ENCODE measurements around the gene S100A2. TPM values are rescaled to one million over a fixed set of nuclear protein-coding genes. Genes with fewer than 3 reads are reported as not detected.
"Not testable (repeated sequence)": the region's sequence is repeated elsewhere in the genome, so short reads cannot be mapped to it uniquely, and the experiment has no call there.

The S100A2 gene
- total RNA-seq, 1 experiment from 2014 or later: 23.3 TPM

GRCh38 chr1:153534226-153534924 is 31.3 kb downstream of the S100A2 start:
- DNase-seq (ENCODE audit: low read depth): no peak

DNA sequence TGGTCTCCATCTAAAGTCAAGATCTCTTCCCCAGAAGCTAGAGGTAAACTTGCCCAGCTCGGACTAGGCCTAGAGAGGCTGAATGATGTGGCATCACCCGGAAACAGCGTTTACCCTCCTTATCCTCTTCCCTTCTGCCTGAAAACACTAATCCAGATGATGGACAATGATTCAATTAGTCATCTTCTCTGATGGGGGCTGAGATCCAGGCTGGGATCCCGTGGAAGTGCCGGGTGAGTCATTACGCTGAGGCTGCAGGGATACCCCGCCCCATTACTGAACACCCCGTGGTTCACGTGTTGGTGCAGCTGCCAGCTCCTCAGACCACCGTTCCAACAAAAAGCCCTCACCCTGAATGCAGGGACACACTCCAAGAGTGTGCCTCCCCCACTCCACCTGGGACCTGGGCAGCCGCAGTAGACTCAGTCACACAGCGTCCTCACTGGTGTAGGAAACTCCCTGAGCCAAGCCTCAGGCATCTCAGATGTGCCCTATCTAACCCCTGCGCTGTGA is 31.9 kb downstream of the S100A2 start:
- peak; percentile 98 for DNase-seq (ENCODE audit: low read depth)

DNA sequence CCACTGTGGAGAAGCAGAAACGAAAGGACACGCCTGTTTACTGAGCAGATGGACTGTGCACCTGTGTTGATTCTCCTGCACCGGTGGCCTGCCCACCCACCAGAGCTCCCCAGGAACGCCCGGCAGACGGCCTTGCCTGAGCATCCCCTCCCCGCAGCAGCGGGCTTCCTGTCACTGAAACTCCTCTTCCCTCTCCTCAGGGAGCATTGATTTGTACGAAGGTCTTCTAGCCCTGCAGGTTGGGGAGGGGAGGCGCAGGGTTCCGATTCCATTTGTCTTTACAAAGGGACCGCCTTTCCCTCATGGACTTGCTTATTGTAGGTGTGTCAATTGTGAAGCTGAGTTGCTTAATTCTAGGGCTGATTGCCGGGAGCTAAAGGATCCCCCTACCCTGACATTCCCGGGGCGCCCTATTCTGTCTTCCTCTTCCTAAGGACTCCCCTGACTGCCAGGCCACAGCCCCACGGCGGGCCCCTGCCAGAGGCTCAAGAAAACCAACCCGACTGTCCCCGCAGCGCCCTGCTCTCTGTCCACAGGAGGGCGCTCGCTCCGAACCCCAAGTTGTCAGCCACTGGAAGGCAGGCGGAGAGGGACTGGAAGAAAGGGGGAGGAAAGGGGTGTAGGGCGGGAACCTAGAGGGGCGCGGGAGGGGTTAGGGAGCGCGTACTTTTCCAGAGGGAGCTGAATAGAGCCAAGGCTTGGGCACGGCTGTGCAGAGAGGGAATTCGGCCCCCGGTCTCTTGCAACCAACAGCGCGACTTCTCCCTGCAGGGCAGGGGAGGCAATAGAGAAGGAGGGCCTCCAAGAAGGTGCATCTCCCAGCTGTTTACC is 32.7 kb downstream of the S100A2 start:
- DNase-seq (ENCODE audit: low read depth): peak; percentile 91

GRCh38 chr1:153532181-153532580 is 33.5 kb downstream of the S100A2 start:
- DNase-seq (ENCODE audit: low read depth): no peak

- no peak for DNase-seq (ENCODE audit: low read depth)
Measured at GRCh38 chr1:153531638-153532037, 34.0 kb downstream of the S100A2 start.

- no peak for DNase-seq (ENCODE audit: low read depth)
Measured at GRCh38 chr1:153527683-153528040, 38.0 kb downstream of the S100A2 start.

DNA sequence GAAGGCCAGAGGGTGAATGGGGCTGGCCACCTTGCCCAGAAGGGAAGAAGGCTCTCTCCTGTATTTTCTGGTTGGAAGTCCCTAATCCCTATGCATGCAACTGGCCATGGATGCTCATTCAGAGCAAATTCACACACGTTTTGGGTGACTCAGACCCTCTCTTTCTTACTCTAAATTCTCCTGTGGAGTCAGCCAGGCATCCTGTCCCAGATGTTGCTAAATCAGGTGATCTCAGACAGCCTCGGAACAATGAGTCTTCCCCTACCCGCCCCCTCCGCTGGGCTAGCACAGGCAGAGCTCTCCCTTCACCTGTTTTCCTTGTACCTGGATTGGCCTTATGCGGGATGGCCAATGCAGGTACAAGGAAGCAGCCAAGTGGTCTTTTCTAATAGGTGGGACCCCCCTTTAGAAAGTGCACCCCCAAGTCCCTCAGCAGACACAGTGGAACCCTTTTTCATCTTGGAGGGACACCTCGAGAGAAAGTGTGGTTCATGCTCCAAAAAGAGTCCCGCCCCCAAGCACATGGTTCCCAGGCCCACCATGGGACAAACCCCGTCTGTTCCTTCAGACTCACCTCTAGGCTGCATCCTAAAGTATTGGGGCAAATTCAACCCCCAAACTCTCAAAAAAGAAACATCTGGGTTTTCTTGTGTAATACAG is 38.5 kb downstream of the S100A2 start:
- DNase-seq (ENCODE audit: low read depth): no peak

GRCh38 chr1:153526132-153526543 is 39.5 kb downstream of the S100A2 start:
- DNase-seq (ENCODE audit: low read depth): no peak

DNA sequence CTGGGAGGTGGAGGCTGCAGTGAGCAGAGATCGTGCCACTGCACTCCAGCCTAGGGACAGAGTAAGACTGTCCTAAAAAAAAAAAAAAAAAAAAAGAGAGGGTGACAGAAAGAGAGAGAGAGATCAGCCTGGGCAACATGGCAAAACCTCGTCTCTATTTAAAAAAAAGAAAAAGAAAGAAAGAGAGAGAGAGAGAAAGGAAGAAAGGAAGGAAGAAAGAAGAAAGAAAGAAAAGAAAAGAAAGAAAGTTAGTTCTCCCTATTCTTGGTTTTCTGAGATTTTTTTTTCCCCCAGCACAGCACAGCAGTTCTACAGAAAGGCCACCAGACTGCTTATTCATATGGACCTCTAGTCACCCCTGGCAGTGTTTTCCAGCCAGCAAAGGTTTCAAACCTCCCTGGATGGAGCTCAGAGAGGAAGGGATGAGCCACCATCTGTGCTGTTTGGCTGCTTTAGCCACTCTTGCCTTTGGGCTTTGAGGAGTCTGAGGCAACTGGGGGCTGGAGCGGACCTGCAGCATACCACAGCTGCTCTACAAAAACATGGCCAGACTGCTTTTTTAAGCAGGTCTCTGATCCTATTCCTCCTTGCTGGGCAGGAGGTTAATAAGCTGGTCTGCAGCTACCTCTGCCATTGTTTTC is 40.4 kb downstream of the S100A2 start:
- DNase-seq (ENCODE audit: low read depth): no peak

GRCh38 chr1:153522353-153523048 is 43.1 kb downstream of the S100A2 start:
- not testable (repeated sequence) for DNase-seq (ENCODE audit: low read depth)

DNA sequence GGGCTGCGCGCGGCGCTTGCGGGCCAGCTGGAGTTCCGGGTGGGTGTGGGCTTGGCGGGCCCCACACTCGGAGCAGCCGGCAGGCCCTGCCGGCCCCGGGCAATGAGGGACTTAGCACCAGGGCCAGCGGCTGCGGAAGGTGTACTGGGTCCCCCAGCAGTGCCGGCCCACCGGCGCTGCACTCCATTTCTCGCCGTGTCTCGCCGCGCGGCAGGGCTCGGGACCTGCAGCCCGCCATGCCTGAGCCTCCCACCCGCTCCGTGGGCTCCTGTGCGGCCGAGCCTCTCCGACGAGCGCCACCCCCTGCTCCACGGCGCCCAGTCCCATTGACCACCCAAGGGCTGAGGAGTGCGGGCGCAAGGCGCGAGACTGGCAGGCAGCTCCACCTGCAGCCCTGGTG is 43.8 kb downstream of the S100A2 start:
- not testable (repeated sequence) for DNase-seq (ENCODE audit: low read depth)

GRCh38 chr1:153520818-153521476 is 44.7 kb downstream of the S100A2 start:
- DNase-seq (ENCODE audit: low read depth): no peak

GRCh38 chr1:153520137-153520691 is 45.4 kb downstream of the S100A2 start:
- DNase-seq (ENCODE audit: low read depth): not testable (repeated sequence)

DNA sequence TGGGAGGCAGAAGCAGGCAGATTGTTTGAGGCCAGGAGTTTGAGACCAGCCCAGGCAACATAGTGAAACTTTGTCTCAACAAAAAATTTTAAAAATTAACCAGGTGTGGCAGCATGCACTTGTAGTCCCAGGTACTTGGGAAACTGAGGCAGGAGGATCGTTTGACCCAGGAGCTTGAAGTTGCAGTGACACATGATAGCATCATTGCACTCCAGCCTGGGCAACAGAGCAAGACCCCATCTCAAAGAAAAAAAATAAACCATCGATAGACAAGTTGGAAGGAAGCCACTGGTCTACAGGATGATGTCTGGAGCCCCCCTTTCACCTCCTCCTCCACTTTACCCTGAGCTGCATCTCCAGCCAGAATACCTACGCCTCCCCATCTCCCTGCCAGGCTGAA is 46.4 kb downstream of the S100A2 start:
- no peak for DNase-seq (ENCODE audit: low read depth)

DNA sequence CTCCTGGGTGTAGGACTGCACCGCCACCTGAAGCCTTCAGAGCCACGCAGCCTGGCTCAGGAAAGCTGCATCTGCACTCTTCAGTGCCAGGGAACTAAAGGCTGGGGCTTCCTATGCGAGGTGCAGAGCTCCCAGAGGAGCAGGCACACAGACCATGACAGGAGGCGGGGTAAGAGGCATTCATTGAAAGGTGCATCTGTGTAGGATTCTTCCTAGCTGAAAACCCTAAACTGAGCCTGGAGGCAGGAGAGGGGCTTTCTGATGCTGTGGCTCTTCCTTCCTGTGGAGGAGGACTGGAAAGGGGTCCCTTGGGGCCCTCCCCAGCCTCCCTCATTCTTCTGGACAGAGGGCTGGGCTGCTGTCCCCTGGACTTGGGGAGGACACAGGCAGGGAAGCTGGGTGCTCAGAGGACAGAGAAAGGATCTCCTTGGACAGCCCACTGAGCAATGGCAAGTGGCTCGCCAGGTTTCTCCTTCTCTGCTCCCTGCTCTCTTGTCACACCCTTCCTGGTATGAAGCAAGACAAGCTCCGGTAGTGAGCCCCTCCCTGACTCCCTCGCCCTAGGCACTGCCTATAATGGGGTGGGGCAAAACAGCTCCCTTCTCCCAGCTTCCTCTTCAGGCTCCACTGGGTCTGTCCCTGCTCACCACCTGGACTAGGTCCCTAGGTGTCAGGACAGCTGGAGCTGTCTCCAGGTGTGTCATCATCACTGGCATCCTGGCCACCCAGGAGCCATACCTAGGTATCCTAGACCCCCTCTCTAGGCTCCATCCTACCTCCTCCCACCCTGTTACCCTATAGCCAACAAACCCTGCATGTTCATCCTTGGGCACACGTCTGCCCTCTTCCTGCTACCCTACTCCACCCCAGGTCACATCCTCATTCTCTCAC is 49.9 kb downstream of the S100A2 start:
- no peak for DNase-seq (ENCODE audit: low read depth)

GRCh38 chr1:153513666-153514065 is 52.0 kb downstream of the S100A2 start:
- no peak for DNase-seq (ENCODE audit: low read depth)

DNA sequence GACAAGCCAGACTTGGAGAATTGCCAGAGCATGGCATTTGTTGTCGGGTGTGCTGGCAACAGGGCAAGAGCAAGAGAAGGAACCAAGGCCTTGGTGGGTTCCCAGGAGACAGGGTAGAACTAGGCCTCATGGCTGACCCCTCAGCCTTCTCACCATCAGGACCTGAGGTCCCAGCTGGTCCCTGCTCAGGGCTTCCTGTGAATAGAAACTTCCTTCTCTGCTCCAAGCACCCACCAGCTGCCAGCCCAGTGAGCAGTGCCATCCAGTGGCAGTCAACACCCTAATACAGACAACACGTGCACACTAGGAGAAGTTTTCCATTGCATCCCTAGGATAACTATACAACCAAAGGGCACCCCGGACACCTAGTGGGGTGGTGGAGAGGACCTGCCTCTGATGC is 52.6 kb downstream of the S100A2 start:
- no peak for DNase-seq (ENCODE audit: low read depth)
